ENCODE measurements around the gene SCFD2. TPM values are rescaled to one million over a fixed set of nuclear protein-coding genes. Genes with fewer than 3 reads are reported as not detected.

Gene SCFD2
- total RNA-seq, 2 donors from 2014 or later, result 20.3 to 27.4 TPM

DNA sequence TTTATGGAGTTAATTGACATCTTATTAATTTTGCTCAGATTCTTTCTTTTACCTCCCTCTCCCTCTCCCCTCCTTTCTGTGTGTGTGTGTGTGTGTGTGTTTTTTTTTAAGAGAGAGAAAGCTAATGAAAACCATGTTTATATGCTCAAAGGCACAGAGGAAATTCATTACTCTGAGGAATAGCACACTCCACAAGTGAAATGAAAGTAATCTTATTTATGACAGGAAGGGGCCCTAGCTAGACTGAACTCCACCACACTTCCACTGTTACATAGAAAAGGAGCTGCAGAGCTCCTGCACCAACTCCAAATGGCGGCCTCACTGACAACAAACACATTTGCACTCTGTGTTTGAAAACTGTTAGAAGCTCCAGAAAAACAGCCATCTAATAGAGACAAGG lies 353.1 kb downstream of the SCFD2 start:
- DNase-seq (ENCODE audit: low spot score) (no peak), ATAC-seq (ENCODE audit: insufficient number of reproducible peaks, low FRiP score, low read depth) (no peak)
- Histone ChIP-seq H3K27ac (peak overlapping the region in 1 of 2 donors; percentile 34), H3K27me3 (replicated peaks; ENCODE audit: insufficient read depth) (no peaks in the 10 kb centered on the region), H3K9me3 (no peaks in the 10 kb centered on the region), H3K4me3 (no peak overlapping the region), H3K4me1 (ENCODE audit: control insufficient read depth in 1 of 2, low read depth in 2 of 2) (peaks cover 30 to 74% of the 10 kb centered on the region in 2 donors), H3K36me3 (no peaks in the 10 kb centered on the region)
- TF ChIP-seq, protein P1, sequence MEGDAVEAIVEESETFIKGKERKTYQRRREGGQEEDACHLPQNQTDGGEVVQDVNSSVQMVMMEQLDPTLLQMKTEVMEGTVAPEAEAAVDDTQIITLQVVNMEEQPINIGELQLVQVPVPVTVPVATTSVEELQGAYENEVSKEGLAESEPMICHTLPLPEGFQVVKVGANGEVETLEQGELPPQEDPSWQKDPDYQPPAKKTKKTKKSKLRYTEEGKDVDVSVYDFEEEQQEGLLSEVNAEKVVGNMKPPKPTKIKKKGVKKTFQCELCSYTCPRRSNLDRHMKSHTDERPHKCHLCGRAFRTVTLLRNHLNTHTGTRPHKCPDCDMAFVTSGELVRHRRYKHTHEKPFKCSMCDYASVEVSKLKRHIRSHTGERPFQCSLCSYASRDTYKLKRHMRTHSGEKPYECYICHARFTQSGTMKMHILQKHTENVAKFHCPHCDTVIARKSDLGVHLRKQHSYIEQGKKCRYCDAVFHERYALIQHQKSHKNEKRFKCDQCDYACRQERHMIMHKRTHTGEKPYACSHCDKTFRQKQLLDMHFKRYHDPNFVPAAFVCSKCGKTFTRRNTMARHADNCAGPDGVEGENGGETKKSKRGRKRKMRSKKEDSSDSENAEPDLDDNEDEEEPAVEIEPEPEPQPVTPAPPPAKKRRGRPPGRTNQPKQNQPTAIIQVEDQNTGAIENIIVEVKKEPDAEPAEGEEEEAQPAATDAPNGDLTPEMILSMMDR (IDR thresholded peaks at IDR 0.05), result no peak

DNA sequence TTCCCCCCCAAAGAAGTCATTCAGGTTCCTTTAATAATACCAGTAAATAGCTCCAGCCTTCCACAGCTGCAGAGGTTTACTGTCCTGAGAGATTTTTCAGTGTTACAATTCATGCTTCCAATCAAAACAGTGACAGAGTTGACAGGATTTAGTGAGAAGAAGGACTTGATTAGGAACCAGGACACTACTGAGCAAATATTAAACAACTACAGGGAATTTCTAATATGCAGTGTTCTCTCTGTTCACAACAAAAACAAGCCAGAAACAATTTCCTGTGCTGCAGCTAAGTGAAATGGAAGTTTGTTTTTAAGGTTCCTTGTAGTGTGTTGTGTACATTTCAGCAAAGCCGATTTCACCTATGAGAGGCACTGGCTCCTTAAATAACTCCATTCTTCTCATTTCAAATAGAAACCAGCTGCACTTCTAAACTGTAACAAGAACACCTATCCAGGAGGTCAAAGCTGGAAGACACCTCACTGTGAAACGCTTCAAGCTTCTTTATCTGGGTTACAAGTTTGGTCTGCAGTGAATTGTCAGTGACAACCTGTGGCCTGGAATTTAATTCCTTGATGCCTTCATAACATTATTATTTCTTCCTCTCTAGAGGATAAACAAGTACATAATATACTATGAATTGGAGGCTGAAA lies 354.5 kb downstream of the SCFD2 start:
- ATAC-seq (ENCODE audit: insufficient number of reproducible peaks, low FRiP score, low read depth), result no peak
- no peak overlapping the region for H3K4me3 ChIP-seq
- TF ChIP-seq, protein P1 (IDR thresholded peaks at IDR 0.05), result no peak
- no peaks in the 10 kb centered on the region for H3K27me3 ChIP-seq (replicated peaks; ENCODE audit: insufficient read depth)
- peaks cover 30 to 75% of the 10 kb centered on the region in 2 donors for H3K4me1 ChIP-seq (ENCODE audit: control insufficient read depth in 1 of 2, low read depth in 2 of 2)
- no peaks in the 10 kb centered on the region for H3K9me3 ChIP-seq
- H3K27ac ChIP-seq, result peak overlapping the region; percentile 10 to 34
- H3K36me3 ChIP-seq, result no peaks in the 10 kb centered on the region
- DNase-seq (ENCODE audit: low spot score), result no peak

DNA sequence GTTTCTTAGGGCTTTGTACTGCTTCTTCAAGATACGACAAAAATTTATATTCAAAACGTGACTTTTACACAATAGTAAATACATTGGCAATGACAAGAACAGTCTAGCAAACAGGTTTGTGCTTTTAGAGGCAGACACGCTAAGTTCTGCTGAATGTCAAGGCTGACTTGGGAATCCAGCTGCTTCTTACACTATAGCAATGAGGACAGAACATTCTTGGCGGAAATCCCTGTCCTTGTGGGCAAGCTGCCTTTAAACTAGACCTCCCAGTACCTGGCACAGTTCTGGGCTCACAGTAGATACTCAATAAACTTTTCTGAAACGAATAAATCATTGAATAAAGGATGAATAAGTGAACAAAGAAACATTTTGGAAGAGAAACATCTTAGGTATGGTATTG lies 355.5 kb downstream of the SCFD2 start:
- DNase-seq (ENCODE audit: low spot score) (no peak), ATAC-seq (ENCODE audit: insufficient number of reproducible peaks, low FRiP score, low read depth) (no peak)
- Histone ChIP-seq H3K27ac (peak overlapping the region; percentile 1 to 16), H3K36me3 (no peaks in the 10 kb centered on the region), H3K4me3 (no peak overlapping the region), H3K4me1 (ENCODE audit: control insufficient read depth in 1 of 2, low read depth in 2 of 2) (peaks cover 35 to 74% of the 10 kb centered on the region in 2 donors), H3K9me3 (no peaks in the 10 kb centered on the region), H3K27me3 (replicated peaks; ENCODE audit: insufficient read depth) (no peaks in the 10 kb centered on the region)
- TF ChIP-seq, protein P1 (IDR thresholded peaks at IDR 0.05), result no peak

DNA sequence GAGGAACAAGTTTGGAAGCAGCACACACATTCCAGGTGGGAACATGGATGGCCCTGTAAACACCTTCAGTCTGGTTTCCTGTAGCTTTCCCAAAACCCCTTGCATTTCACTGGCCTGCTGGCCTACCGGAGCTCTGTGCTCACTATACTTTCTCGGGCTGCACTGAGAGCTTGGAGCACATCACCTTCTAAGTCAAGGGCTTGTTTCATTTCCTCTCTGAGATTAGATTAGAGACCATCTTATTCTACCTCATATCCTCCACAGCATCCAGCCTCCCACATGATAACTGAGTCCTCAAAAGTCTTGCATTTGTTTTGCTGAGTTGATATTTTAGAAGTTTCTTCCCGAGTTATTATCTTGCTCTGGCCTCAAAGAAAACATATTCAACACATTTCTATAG lies 356.0 kb downstream of the SCFD2 start:
- DNase-seq (ENCODE audit: low spot score) (no peak), ATAC-seq (ENCODE audit: insufficient number of reproducible peaks, low FRiP score, low read depth) (no peak)
- H3K36me3 ChIP-seq, result no peaks in the 10 kb centered on the region
- peak overlapping the region; percentile 1 to 16 for H3K27ac ChIP-seq
- H3K4me1 ChIP-seq (ENCODE audit: control insufficient read depth in 1 of 2, low read depth in 2 of 2), result peaks cover 34 to 69% of the 10 kb centered on the region in 2 donors
- no peak overlapping the region for H3K4me3 ChIP-seq
- H3K9me3 ChIP-seq, result no peaks in the 10 kb centered on the region
- TF ChIP-seq, protein P1 (IDR thresholded peaks at IDR 0.05), result no peak
- no peaks in the 10 kb centered on the region for H3K27me3 ChIP-seq (replicated peaks; ENCODE audit: insufficient read depth)

DNA sequence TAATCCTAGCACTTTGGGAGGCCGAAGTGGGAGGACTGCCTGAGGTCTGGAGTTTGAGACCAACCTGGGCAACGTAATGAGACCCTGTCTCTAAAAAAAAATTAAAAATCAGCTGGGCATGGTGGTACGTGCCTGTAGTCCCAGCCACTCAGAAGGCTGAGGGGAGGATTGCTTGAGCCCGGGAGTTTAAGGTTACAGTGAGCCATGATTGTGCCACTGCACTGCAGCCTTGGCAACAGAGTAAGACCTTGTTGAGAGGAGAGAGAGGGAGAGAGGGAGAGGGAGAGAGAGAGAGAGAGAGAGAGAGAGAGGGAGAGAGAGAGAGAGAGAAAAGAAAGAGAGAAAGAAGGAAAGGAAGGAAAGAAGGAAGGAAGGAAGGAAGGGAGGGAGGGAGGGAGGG lies 358.8 kb downstream of the SCFD2 start:
- Histone ChIP-seq H3K36me3 (no peaks in the 10 kb centered on the region), H3K4me3 (no peak overlapping the region), H3K27me3 (replicated peaks; ENCODE audit: insufficient read depth) (no peaks in the 10 kb centered on the region), H3K4me1 (ENCODE audit: control insufficient read depth in 1 of 2, low read depth in 2 of 2) (peaks cover 20 to 43% of the 10 kb centered on the region in 2 donors), H3K9me3 (no peaks in the 10 kb centered on the region), H3K27ac (no peak overlapping the region)
- ATAC-seq (ENCODE audit: insufficient number of reproducible peaks, low FRiP score, low read depth), result no peak
- TF ChIP-seq, protein P1 (IDR thresholded peaks at IDR 0.05), result no peak
- no peak for DNase-seq (ENCODE audit: low spot score)
